Measurements from ENCODE around the gene ZNF891.

The ZNF891 gene

DNA sequence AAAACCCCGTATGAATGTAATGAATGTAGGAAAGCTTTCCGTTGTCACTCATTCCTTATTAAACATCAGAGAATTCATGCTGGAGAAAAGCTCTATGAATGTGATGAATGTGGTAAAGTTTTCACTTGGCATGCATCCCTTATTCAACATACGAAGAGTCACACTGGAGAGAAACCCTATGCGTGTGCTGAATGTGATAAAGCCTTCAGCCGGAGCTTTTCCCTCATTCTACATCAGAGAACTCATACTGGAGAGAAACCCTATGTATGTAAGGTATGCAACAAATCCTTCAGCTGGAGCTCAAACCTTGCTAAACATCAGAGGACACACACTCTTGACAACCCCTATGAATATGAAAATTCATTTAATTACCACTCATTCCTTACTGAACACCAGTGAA, 23.8 kb downstream of the ZNF891 start:
- DNase-seq (ENCODE audit: low read depth), result peak; percentile 24
- TF ChIP-seq, protein P1, sequence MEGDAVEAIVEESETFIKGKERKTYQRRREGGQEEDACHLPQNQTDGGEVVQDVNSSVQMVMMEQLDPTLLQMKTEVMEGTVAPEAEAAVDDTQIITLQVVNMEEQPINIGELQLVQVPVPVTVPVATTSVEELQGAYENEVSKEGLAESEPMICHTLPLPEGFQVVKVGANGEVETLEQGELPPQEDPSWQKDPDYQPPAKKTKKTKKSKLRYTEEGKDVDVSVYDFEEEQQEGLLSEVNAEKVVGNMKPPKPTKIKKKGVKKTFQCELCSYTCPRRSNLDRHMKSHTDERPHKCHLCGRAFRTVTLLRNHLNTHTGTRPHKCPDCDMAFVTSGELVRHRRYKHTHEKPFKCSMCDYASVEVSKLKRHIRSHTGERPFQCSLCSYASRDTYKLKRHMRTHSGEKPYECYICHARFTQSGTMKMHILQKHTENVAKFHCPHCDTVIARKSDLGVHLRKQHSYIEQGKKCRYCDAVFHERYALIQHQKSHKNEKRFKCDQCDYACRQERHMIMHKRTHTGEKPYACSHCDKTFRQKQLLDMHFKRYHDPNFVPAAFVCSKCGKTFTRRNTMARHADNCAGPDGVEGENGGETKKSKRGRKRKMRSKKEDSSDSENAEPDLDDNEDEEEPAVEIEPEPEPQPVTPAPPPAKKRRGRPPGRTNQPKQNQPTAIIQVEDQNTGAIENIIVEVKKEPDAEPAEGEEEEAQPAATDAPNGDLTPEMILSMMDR (conservative IDR thresholded peaks at IDR 0.05; ENCODE audit: low read depth, low read length), result no peak
- H3K4me3 ChIP-seq (ENCODE audit: low read depth, low read length), result no peak overlapping the region

DNA sequence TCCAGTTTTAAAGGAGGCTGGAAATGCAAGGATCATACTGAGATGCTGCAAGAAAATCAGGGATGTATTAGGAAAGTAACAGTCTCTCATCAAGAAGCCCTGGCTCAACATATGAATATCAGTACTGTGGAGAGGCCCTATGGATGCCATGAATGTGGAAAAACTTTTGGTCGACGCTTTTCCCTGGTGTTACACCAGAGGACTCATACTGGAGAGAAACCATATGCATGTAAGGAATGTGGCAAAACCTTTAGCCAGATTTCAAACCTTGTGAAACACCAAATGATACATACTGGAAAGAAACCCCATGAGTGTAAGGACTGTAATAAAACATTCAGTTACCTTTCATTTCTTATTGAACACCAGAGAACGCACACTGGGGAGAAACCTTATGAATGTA, 24.5 kb downstream of the ZNF891 start:
- DNase-seq (ENCODE audit: low read depth), result peak; percentile 10
- H3K4me3 ChIP-seq (ENCODE audit: low read depth, low read length), result no peak overlapping the region
- TF ChIP-seq, protein P1 (conservative IDR thresholded peaks at IDR 0.05; ENCODE audit: low read depth, low read length), result no peak

DNA sequence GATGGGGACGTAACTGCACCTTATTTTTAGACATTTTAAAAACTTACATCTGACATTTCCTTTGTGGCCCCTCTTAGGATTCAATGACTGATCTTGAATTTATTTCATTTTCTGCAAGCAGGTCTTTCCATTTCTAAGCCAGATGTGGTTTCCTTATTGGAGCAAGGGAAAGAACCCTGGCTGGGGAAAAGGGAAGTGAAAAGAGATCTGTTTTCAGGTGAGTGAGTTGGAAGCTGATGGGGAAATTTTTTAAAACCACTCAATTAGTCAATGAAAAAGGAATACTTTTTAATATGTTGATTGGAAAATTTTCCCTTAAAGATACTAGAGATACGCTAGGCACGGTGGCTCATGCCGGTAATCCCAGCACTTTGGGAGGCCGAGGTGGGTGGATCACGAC, 46.7 kb downstream of the ZNF891 start:
- TF ChIP-seq, protein P1 (conservative IDR thresholded peaks at IDR 0.05; ENCODE audit: low read depth, low read length), result no peak
- DNase-seq (ENCODE audit: low read depth), result no peak
- H3K4me3 ChIP-seq (ENCODE audit: low read depth, low read length), result no peak overlapping the region

DNA sequence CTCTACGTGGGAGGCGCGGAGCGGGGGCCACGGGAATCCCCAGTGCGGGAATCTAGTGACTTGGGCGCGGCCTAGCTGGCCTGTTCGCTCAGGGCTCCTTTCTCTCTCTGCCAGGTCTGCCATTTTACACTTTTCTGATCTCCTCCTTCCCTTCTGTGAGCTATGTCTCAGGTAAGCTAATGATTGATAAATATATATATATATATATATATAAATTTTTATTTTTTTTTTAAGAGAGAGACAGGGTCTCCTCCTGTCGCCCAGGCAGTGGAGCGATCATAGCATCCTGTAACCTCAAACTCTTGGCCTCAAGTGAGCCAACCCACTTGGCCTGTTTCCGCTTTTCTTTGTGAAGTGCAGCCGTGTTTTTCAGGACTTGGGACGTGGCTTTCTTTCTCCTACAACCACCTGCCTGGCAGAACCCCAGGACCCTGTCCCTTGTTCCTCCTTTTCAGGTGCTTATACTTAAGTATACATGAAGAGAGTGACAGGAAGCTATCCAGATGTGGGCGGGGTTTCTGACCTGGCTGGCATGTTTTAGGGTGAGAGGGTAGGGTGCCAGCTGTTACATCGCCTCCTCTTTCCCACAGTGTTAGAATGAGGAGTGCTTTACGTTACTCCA, 48.8 kb downstream of the ZNF891 start:
- DNase-seq (ENCODE audit: low read depth), result peak; percentile 80
- peak overlapping the region; percentile 94 for H3K4me3 ChIP-seq (ENCODE audit: low read depth, low read length)
- TF ChIP-seq, protein P1 (conservative IDR thresholded peaks at IDR 0.05; ENCODE audit: low read depth, low read length), result no peak

DNA sequence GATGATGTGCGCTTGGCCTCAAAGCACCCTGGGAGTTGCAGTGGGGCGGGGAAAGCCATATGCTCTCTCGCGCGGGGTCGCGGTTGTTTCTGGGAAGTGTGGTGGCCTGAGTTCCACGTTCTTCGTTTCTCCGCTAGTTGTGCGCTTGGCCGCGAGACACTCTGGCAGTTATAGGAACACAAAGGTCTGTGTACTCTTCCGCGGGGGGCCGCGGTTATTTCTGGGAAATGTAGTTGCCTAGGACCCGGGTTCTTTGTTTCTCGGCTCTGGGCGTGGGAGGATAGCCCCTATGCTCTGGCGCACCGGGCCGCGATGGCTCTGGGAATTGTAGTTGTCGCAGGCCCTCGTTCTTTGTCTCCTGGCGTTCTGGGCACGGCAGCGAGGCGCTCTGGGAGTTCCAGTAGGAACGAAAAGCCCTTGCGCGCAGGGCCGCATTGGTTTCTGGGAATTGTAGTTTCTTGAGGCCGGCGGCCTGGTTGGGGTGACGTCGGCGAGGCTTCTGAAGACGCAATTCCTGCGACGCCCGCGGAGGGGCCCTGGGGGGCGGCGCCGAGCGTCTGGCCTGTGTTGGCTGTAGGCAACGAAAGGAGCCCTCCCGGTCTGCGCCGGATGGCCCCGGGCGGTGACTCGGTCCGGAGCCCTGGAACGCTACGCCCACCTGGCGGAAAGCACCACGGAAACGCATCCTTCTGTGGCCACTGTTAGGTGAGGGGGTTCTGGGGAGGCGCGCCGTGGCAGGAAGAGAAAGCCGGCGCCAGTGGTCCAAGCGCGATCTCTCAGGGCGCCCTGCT, 49.5 kb downstream of the ZNF891 start, which contains the start of gene ZNF140:
TSS of gene ZNF140 (plus strand) at position 556 of the 791 bp plus-strand sequence. CDS start 398 bp downstream, outside the sequence.
- TF ChIP-seq, protein P1 (conservative IDR thresholded peaks at IDR 0.05; ENCODE audit: low read depth, low read length), result no peak
- H3K4me3 ChIP-seq (ENCODE audit: low read depth, low read length), result peak within 1 kb of the TSS; percentile 94
- DNase-seq (ENCODE audit: low read depth), result peak; percentile 99

DNA sequence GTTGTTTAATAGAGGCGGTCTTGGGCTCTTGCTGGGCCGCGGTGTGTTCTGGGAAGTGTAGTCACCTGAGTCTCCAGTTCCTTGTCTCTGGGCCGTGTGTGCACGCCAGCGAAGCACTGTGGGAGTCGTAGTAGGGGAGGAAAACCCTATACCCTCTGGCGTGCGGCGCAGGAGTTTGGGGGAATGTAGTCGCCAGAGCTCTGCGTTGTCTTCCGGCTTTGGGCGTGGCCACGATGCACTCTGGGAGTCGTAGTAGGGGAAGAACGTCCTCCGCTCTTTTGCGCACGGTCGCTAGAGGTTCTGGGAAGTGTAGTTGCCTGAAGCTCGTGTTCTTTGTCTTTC, 50.1 kb downstream of the ZNF891 start:
- TF ChIP-seq, protein P1 (conservative IDR thresholded peaks at IDR 0.05; ENCODE audit: low read depth, low read length), result no peak

More for the DNA sequence above, 50.1 kb downstream of the ZNF891 start:
- DNase-seq (ENCODE audit: low read depth), result peak; percentile 100
- H3K4me3 ChIP-seq (ENCODE audit: low read depth, low read length), result peak overlapping the region; percentile 94

Data from choroid plexus epithelial cell (primary cell).